OCI-LY7 (cell line): ENCODE data around the gene KIF25. TPM values are rescaled to one million over a fixed set of nuclear protein-coding genes. Genes with fewer than 3 reads are reported as not detected.

Experiments
- BruUV-seq: library from RNA; stranded (reverse); fragments of 400-500 nt; replicated peaks from 2 replicates; lab custom pipeline; 2021; lab: Mats Ljungman, UMichigan
- CTCF ChIA-PET: fragments of 300-600 bp; sonication (Branson Sonifier 250); formaldehyde crosslinking; loops from one replicate; lab custom pipeline; 2022; ENCODE audit warnings: antibody characterized with exemption; ENCODE audit not compliant: unreplicated experiment; lab: Charles Lee
- POLR2A ChIA-PET: fragments of 300-600 bp; sonication (Branson Sonifier 250); formaldehyde crosslinking; loops from one replicate; lab custom pipeline; 2022; ENCODE audit warnings: antibody characterized with exemption; lab: Charles Lee
- DNase-seq: peaks from one replicate; pipeline ENCODE4 v3.0.0-alpha.2; 2015; ENCODE audit warnings: low spot score
- H2AFZ ChIP-seq: fragments of 200-600 bp; sonication (generic), shearing (Covaris generic); 2 replicates; pipeline ENCODE4 v1.6.1; 2014; ENCODE audit warnings: mild to moderate bottlenecking, antibody characterized with exemption, low read length, moderate library complexity
- H3K27ac ChIP-seq: fragments of 200-600 bp; sonication (generic); 2 replicates; pipeline ENCODE4 v1.5.1; 2014; ENCODE audit warnings: mixed run types, low read depth, mild to moderate bottlenecking, moderate library complexity, low read length, inconsistent platforms; ENCODE audit not compliant: poor library complexity, severe bottlenecking
- H3K36me3 ChIP-seq: fragments of 200-600 bp; sonication (generic); 2 replicates; pipeline ENCODE4 v1.6.1; 2014; ENCODE audit warnings: mild to moderate bottlenecking, antibody characterized with exemption, low read length, moderate library complexity, mixed read lengths; ENCODE audit not compliant: insufficient read depth
- H3K4me1 ChIP-seq: fragments of 200-600 bp; sonication (generic); 2 replicates; pipeline ENCODE4 v1.5.1; 2014; ENCODE audit warnings: mild to moderate bottlenecking, low read length; ENCODE audit not compliant: insufficient read depth, poor library complexity, severe bottlenecking
- H3K4me2 ChIP-seq: fragments of 200-600 bp; sonication (generic); 2 replicates; pipeline ENCODE4 v1.6.1; 2014; ENCODE audit warnings: mild to moderate bottlenecking, low read length
- H3K4me3 ChIP-seq: fragments of 200-600 bp; sonication (generic); 2 replicates; pipeline ENCODE4 v1.5.1; 2014; ENCODE audit warnings: mild to moderate bottlenecking, low read depth, low read length; ENCODE audit not compliant: poor library complexity, severe bottlenecking
- H3K79me2 ChIP-seq: fragments of 200-600 bp; sonication (generic); 2 replicates; pipeline ENCODE4 v1.6.1; 2016; ENCODE audit warnings: low read depth, mild to moderate bottlenecking, low read length, moderate library complexity, mixed read lengths; ENCODE audit not compliant: insufficient read depth
- H3K9me2 ChIP-seq: fragments of 200-600 bp; sonication (generic); 2 replicates; pipeline ENCODE4 v1.6.1; 2016; ENCODE audit warnings: mild to moderate bottlenecking, low read length, mixed read lengths; ENCODE audit not compliant: insufficient read depth
- H3K9me3 ChIP-seq: fragments of 200-600 bp; sonication (generic); 2 replicates; pipeline ENCODE4 v1.6.1; 2014; ENCODE audit warnings: mild to moderate bottlenecking, mixed run types, low read length, mixed read lengths
- H4K20me1 ChIP-seq: fragments of 200-600 bp; sonication (generic); 2 replicates; pipeline ENCODE4 v1.6.1; 2014; ENCODE audit warnings: mild to moderate bottlenecking, antibody characterized with exemption, low read length, moderate library complexity, mixed read lengths; ENCODE audit not compliant: insufficient read depth
- EZH2phosphoT487 ChIP-seq: fragments of 200-600 bp; sonication (generic); IDR thresholded peaks from 2 replicates; pipeline ENCODE4 v1.6.1; 2018; ENCODE audit warnings: low read depth, borderline replicate concordance, mild to moderate bottlenecking, mixed run types, antibody characterized with exemption, low read length, moderate library complexity, mixed read lengths
- intact Hi-C: fragments of 100-400 bp; cut with micrococcal nuclease; formaldehyde crosslinking; loops from one replicate; pipeline ENCODE4 v1.10.0; 2022; ENCODE audit not compliant: unreplicated experiment
- total RNA-seq, 2 experiments: library from RNA; depleted of rRNA in 1 of 2; stranded (reverse); fragments of >200 nt in 1 of 2; shearing (Covaris generic) in 1 of 2; gene quantifications; 2 replicates each; pipeline ENCODE4 v1.2.3, GENCODE V29; 2014 to 2022
- TF ChIP-seq, protein P1 (sequence below): fragments of 200-600 bp; sonication (generic); conservative IDR thresholded peaks from 2 replicates; pipeline ENCODE4 v1.5.1; 2014; ENCODE audit warnings: mild to moderate bottlenecking, antibody characterized with exemption, low read length, moderate library complexity, mixed read lengths

The KIF25 gene
- total RNA-seq, 2 experiments from 2014 or later, result not detected

DNA sequence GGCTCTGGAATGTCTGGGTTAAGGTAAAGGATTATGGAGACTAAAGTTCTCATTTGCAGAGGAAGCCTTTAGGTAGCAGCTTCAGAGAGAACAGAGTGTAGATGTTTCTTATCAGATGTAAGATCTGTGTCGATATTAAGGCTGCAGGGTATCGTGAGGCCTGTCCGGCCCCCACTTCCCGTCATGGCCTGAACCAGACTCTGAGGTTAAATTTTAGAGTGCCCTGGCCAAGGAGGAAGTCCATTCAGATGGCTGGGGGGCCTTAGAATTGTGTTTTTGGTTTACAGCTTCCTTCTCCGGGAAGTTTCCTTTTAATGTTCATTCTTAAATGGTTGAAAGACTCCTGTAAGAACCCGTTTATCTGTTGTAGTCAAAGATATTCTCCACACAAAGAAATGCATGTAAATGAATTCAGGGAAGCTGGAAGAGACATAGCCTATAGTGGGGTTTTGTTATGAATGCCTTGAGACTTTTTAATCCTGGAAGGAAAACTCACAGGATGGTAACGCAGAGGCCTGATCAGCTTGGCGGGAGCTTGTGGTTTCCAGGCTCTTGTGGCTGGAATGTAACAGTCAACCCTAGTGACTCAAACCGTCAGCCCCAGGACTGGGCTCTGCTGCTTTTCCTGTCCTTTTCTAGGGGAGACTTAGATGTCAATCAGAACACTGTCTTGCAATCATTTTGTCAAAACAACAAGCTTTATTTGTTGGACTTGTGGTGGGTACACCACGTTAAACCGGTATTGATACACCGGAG lies 34.7 kb downstream of the KIF25 start:
- Histone ChIP-seq H3K27ac (no peak overlapping the region), H3K4me1 (no peaks in the 10 kb centered on the region), H3K4me3 (no peak overlapping the region), H2AFZ (no peak overlapping the region), H3K9me3 (no peaks in the 10 kb centered on the region), H4K20me1 (no peaks in the 10 kb centered on the region), H3K36me3 (no peaks in the 10 kb centered on the region), H3K79me2 (no peaks in the 10 kb centered on the region), H3K9me2 (no peaks in the 10 kb centered on the region), H3K4me2 (no peak overlapping the region)
- intact Hi-C loops, result no loop called here
- DNase-seq, result no peak
- TF ChIP-seq, protein P1, sequence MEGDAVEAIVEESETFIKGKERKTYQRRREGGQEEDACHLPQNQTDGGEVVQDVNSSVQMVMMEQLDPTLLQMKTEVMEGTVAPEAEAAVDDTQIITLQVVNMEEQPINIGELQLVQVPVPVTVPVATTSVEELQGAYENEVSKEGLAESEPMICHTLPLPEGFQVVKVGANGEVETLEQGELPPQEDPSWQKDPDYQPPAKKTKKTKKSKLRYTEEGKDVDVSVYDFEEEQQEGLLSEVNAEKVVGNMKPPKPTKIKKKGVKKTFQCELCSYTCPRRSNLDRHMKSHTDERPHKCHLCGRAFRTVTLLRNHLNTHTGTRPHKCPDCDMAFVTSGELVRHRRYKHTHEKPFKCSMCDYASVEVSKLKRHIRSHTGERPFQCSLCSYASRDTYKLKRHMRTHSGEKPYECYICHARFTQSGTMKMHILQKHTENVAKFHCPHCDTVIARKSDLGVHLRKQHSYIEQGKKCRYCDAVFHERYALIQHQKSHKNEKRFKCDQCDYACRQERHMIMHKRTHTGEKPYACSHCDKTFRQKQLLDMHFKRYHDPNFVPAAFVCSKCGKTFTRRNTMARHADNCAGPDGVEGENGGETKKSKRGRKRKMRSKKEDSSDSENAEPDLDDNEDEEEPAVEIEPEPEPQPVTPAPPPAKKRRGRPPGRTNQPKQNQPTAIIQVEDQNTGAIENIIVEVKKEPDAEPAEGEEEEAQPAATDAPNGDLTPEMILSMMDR, result no peak
- no peak for TF ChIP-seq EZH2phosphoT487
- ChIA-PET POLR2A (no interaction called here), CTCF (no interaction called here)
- BruUV-seq, result no TSS peak

DNA sequence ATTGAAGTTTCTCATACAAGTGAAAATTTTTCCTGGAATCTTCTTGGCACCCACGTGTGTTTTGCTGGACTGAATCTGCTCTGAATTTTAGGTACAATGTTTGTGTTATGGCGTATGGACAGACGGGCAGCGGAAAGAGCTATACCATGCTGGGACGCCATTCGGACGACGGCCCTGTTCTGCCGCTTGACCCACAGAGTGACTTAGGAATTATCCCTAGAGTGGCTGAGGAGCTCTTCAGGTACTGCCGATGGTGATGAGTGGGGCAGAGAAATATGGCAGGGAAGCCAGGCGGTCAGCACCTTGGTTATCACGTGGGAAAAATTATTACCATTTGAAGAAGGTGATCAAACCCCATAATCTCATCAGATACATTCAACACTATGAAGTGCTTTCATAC lies 36.3 kb downstream of the KIF25 start:
- TF ChIP-seq EZH2phosphoT487, result no peak
- TF ChIP-seq, protein P1, result no peak
- BruUV-seq, result no TSS peak
- H2AFZ ChIP-seq, result no peak overlapping the region

DNA sequence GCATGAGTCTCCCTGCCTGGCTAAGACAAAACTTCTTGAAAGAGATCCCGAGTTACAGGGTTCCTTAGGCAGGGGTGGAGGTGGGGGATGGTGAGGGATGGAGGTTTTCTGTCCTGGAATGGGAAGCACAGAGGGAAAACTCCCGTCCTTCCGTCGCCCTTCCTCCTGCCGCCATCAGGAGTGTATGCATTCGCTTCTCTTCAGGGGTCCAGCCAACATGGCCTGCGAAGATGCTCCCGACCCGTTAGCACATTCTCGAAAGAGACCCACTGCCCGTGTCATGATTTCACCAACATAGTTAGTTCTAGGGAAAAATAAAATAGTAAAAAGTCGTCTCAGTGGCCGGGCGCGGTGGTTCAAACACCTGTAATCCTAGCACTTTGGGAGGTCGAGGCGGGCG lies 37.1 kb downstream of the KIF25 start:
- no peak overlapping the region for H3K27ac ChIP-seq
- POLR2A ChIA-PET, result no interaction called here
- CTCF ChIA-PET, result no interaction called here
- TF ChIP-seq EZH2phosphoT487, result no peak
- TF ChIP-seq, protein P1, result no peak
- H3K9me3 ChIP-seq, result no peaks in the 10 kb centered on the region
- H3K36me3 ChIP-seq, result no peaks in the 10 kb centered on the region
- no peak overlapping the region for H2AFZ ChIP-seq
- H3K79me2 ChIP-seq, result no peaks in the 10 kb centered on the region
- H3K4me2 ChIP-seq, result no peak overlapping the region
- DNase-seq, result no peak
- no peaks in the 10 kb centered on the region for H3K4me1 ChIP-seq
- no peak overlapping the region for H3K4me3 ChIP-seq
- intact Hi-C loops, result no loop called here
- no TSS peak for BruUV-seq
- H3K9me2 ChIP-seq, result no peaks in the 10 kb centered on the region
- no peaks in the 10 kb centered on the region for H4K20me1 ChIP-seq

More for the DNA sequence above, 36.3 kb downstream of the KIF25 start:
- DNase-seq, result no peak
- Histone ChIP-seq H3K4me3 (no peak overlapping the region), H3K4me2 (no peak overlapping the region), H3K36me3 (no peaks in the 10 kb centered on the region), H3K9me3 (no peaks in the 10 kb centered on the region), H3K9me2 (no peaks in the 10 kb centered on the region), H3K4me1 (no peaks in the 10 kb centered on the region), H4K20me1 (no peaks in the 10 kb centered on the region), H3K27ac (no peak overlapping the region), H3K79me2 (no peaks in the 10 kb centered on the region)
- intact Hi-C loops, result no loop called here
- CTCF ChIA-PET, result no interaction called here
- POLR2A ChIA-PET, result interaction anchor here (0.7 to 0.9 kb wide), 2 partner anchors 10 to 1768 kb away, joined by 3 to 5 read pairs; no protein-coding TSS in a partner anchor
